HG03025 (cell line): ENCODE data around the gene NFATC2.
"Not testable (repeated sequence)": the region's sequence is repeated elsewhere in the genome, so short reads cannot be mapped to it uniquely, and the experiment has no call there.

ENCODE experiments used
- ATAC-seq: cut with Tn5 transposase; IDR thresholded peaks from one replicate; pipeline ENCODE4 v1.9.1; 2021; ENCODE audit warnings: mild to moderate bottlenecking, moderate library complexity; ENCODE audit not compliant: unreplicated experiment, low FRiP score

The NFATC2 gene

DNA sequence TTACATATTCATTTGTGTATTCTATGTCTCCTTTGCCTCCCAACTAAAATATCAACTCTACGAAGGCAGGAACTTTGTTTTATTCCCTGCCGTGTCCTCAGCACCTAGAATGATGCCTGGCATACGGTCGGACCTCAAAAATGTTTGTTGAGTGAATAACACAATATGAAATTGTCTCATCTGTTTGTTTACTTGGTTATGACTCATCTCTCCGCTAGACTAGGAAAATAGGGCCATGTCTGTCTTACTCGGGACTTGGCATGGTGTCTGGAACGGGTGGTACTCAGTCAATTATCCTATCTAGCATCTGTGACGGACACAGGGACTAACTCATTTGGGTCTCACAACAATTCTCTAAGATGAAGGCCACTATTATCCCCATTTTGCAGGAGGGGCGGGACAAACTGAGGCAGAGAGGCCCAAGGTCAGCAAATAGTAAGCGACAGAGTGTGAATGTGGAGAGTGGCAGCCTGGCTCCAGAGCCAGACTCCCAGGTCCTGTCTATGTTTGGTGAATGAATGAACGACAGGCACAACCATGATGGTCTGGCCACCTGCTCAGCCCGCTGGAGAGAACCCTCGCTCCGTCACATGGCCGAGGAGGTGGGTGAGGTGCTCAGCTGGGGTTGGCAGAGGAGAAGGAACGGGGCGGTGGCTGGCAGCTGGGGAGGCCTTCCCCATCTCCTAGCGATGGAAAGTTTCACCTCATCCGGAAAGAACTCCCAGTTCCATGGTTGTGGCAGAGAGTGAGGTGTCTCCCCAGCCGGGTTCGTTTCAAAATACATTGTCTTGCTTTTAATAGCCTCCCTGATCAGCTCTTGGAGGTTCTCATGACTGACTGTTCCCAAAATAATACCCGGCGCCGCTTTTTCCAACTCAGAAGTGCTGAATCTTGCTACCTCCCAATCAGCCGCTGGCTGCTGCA lies 27.6 kb upstream of the NFATC2 start:
- ATAC-seq, result no peak

DNA sequence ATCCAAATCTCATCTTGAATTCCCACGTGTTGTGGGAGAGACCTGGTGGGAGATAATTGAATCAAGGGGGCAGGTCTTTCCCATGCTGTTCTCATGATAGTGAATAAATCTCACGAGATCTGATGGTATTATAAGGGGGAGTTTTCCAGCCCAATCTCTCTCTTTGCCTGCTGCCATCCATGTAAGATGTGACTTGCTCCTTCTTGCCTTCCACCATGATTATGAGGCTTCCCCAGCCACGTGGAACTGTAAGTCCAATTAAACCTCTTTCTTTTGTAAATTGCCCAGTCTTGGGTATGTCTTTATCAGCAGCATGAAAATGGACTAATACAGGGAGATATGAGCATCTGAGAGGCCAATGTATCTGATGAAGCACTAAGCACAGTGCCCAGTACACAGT lies 26.0 kb upstream of the NFATC2 start:
- ATAC-seq, result not testable (repeated sequence)

DNA sequence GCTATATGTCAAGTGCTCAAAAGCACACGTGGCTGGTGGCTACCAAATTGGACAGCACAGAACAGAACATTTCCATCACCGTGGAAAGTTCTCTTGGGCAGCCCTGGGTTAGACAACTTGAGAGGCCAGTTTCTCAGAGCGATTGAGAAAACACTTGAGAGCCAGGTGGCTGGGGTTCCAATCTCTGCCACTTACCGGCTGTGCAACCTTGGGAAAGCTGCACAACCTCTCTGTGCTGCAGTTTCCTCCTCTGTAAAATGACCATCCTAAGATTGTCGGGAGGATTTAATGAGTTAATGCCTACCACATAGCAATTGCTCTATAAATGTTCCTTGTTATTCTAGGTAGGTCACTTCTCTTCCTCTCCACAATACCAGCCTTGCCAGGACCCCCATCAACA lies 25.1 kb upstream of the NFATC2 start:
- no peak for ATAC-seq

DNA sequence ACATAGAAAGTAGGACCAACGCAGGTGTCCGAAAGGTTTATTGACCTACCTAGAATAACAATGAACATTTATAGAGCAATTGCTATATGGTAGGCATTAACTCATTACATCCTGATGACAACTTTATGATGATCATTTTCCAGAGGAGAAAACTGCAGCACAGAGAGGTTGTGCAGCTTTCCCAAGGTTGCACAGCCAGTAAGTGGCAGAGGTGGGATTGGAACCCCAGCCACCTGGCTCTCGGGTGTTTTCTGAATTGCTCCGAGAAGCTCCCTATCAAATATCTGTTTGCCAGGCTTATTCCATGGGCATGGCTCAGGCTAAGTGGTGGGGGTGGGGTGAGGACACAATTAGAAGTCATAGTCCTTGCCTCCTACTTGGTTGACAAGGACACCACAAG lies 24.1 kb upstream of the NFATC2 start:
- no peak for ATAC-seq

DNA sequence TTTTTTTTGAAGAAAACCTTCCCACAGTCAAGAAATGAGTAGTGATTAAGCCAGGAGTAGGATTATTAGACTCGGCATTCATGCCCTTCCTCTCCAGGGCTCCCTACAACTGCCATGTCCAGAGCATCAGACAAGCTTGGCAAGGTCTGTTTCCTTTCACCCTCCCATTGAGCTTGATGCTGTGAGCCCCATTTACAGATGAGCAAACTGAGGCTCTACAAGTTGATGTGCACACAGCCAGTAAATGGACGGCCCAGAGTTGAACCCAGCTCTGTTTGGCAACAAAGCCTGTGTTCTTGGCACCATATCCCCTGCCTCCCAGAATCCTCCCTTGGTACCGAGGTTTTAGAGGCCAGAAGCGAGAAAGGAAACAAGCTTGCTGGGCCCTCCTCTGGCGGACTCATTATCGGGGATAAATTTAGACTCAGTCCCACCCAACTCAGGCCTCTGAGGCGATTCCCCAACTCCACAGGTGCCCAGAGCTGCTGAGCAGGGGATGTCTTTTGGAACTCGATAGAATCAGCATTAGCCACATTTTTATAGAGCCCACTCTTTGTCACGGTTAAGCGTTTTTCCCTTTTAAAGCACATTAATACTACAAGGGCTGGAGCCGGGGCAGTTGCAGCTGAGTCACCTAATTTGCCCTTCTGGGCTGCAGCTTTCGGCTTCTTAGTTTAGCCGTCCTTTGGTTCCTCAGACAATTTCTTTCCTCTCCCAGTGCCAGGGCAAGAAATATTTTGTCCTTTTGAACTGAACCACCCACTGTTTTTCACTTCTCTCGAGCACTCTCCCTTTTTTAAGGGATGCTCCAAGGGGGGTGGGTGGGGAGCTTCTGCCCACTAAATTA lies 23.0 kb upstream of the NFATC2 start:
- ATAC-seq, result no peak

DNA sequence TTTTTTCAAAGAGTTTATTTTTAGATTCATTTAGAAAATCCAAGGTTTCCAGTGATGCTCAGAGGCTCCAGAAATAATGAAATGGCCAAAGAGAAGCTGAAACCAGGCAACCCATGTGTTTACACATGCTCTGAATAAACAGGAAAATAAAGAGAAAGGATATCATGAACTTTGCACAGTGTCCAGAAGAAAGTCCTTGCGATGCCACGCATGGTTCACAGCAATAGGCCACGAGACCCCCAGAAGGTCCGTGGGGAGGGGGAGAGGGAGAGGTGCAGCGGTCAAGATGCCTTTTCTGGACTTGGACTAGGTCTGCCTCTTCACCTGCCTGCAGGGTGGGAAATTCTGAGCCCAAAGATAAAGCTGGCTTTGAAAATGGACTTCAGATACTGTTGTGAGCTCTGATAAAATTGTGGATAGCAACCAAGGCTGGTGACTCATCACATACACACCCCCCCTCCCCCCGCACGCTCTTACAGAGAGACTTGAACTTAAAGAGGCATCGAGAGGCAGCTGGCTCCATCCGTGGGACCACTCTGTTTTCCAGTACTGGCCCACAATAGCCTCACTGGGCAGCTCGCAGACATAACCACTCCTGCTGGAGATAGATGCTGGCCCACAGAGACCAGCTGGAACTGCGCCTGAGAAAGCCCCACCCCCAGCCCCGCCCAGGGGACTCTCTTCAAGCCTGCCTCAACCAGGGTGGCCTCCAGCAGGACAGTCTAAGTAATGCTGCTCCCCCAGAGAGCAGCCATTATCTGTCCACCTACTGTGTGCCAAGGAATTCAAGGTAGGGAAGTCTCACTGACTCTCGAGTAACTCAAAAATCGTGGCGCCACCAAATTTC lies 21.2 kb upstream of the NFATC2 start:
- no peak for ATAC-seq

DNA sequence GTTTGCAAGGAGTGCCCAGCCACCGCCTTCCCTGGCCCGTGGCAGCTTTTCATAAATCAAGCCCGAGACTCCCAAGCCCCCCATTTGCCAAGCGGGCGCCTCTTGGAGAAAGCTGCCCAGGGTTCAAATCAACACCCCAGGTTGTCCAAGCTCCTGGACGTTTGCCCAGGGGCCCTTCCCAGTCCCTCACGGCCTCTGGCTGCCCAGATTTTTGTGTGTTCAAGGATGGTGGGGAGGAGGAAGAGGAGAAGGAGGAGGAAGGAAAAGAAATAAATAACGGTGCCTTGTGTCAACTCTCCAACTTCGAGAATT lies 20.6 kb upstream of the NFATC2 start:
- no peak for ATAC-seq

DNA sequence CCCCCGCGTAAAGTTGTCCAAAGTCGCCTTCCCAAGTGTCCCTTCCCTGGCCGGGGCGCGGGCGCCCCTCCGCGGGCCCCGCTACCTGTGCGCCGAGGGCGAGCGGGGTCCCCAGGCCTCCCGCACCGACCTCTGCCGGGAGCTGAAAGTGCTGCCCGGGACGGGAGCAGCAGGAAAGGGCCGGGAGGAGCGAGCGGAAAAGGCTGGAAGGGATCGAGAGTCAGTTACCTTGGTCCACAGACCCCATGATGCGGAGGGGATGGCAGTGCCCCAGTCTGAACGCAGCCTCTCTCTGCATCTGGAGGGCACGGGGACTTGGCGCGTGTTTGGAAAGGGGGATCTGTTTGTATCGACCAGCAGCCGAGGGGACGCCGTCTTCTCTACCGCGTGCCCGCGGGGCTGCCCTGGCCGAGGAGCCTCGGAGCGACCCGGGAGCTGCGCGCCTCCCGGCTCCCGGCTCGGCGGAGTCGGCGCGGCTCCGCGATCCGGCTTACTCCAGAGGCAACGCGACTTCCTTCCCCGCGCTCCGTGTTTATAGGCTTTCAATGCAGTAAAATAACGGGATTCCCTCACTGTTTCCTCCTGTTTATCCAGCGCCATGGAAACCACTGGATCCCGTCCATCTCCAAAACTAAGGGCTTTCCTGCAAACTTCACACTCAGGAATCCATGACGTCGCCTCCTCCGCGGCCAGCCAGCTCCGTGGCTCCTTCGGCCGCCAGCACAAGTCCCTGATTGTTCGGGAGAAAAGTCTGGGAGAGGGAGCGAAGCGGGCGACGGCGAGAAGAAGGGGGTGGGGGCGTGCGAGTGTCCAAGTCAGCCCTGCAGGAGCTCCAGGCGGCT lies 20.0 kb upstream of the NFATC2 start:
- ATAC-seq, result no peak

DNA sequence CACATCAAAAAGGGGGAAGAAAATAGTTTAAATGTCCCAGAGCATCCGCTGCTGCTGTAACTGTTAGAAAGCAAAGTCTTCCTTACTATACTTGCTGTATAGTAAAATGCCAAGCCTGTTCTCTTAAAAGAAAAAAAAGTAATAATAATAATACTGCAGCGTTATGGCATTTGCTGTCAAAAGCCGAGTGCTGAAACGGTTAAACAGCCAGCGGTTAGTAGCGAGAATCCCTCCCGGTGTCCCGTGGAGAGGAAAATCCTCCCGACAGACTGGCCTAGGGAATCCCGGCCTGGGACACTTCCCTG lies 19.5 kb upstream of the NFATC2 start:
- no peak for ATAC-seq

DNA sequence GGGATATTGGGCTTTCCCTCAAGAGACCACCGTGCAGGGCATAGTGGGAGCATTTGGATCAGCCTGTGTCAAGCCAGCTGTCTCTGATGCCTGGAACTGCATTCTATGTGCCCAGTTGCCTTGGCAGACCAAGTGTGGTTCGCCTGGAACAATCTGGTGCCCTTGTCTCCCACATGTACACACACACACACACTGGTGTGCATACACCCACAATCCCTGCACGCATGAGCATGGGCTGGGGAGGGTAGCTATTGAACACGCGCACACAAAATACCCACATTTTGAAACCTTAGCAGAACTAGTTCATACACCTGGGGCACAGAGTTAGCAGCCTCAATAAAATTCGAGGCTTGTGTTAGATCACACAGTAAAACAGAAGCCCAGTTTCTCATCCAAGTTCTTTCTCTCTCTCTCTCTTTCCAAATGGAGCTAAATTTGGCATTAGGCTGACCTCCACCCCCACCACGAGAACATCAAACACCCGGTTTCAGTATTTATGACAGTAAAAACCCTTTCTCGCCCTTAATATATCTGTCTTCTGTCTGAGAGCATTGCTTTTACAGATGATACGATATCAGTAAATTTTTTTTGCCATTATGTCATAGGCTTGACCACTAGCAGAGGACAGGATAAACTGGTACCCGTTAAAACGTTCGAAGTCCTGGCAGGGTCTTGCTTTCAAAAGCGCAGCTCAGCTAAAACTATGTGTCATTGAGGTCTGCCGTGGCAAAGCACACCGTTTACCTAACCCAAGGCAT lies 18.2 kb upstream of the NFATC2 start:
- no peak for ATAC-seq

DNA sequence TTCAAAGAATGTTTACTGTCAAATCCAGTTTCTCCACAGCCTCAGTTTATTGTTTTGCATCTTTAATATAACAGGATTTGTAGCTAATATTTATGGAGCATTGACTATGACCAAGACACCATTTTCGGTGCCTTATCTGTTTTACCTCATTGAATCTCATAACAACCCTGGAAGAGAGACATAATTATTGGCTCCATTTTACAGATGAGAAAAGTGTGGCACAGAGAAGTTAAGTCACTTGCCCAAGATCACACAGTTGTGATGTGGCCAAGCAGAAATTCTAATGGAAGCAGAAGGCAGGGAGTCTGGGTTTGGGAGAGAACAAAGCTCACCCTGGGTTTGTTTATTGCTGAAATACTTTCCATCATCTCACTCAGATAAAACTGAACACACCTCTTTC lies 17.5 kb upstream of the NFATC2 start:
- ATAC-seq, result no peak

DNA sequence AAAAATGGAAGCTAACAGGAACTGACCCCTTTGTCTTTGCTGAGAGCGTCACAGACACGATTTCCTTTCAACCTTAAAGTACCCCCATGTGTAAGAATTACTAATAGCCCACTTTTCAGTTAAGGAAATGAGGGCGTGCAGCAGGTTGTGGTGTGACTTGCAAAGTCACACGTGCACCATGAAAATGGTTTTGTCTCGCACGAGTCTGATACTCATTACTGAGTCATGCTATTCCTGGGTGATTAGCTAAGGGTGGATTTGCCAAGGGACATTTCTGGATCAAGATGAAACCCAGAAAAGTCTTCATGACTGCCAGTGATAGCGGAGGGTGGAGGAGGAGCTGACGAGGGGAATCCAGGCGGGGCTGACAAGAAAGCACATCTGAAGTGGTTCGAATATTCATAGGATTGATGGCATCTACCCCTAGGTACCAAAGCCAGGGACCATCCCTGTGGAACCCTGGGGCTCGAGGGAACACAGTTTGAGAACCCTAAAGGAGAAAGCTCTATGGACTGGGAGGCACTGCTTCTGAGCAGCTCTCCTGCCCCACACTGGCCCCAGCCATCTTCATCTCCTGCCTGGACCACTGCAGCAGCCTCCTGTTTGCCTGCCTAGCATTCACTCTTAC lies 12.1 kb upstream of the NFATC2 start:
- no peak for ATAC-seq

DNA sequence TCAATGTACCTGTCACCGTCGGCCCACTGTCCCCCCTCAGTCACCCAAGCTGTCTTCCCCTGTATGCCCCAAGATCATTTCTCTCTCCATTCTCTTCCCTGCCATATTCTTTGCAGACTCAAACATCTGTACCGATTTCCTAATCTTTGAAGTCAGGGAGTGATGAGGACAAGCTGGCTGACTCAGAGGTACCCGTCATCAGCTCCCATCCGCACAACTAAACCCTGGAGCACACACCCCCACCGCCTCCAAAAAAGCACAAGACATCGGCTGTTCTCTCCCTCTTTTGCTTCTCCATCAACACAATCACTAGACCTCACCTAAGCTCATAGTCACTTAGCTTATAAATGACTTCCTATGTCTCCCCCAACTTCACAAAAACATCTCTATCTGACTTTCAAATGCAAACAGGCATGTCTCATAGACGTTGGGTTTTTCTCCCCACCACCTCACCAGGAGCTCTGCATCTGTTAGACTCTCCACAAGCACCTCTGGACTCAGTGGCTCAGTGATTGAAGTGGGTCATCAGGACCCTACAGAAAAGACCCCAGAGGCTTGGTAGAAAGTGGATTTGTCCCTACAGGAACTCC lies 11.5 kb upstream of the NFATC2 start:
- no peak for ATAC-seq

DNA sequence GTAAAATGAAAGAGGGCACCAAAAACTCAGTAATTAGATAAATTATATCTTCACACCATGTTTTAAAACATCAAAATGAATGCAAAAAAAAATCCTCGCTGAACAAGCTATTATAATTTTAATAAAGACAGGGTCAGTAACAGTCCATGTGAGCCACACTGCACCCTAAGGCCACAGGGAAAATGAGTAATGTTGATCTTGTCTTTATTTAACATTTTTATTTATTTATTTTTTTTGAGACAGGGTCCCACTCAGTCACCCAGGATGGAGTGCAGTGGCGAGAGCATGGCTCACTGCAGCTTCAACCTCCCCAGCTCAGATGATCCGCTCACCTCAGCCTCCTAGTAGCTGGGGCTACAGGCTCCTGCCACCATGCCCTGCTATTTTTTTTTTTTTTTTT lies 8.7 kb upstream of the NFATC2 start:
- no peak for ATAC-seq

DNA sequence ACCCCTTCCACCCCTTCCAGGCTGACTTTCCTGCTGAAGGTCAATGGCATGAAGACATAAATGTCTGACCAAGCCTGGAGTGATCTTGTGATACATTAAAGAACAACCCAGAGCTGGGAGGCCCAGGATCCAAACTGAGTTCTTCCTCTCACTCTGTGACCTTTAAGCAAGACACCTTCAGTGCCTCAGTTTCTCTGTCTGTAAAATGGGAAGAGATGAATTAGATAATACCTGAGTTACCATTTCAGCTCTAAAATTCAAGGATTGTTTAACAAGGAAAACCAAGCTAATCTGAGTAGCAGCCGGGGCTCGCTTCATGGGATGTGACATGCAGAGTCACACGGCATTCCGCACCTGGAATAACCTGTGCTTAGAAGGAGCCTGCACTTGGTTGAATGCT lies 7.0 kb upstream of the NFATC2 start:
- no peak for ATAC-seq

DNA sequence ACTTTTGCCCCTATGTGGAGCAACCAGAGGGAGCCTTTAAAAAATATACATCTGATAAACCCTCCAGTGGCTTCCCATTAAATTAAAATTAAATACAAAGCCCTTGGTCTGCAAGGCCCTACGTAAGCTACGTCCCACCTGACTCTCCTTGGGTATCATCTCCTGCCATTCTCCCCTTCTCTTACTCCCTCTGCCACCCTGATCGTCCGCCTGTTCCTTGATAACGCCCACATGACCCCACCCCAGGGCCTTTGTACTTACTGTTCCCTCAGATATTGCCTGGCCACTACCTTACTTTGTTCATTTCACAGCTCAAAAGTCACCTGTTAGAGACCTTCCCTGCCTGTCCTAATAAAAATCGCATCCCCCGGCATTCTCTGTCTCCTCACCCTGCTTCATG lies 5.4 kb upstream of the NFATC2 start:
- ATAC-seq, result no peak

DNA sequence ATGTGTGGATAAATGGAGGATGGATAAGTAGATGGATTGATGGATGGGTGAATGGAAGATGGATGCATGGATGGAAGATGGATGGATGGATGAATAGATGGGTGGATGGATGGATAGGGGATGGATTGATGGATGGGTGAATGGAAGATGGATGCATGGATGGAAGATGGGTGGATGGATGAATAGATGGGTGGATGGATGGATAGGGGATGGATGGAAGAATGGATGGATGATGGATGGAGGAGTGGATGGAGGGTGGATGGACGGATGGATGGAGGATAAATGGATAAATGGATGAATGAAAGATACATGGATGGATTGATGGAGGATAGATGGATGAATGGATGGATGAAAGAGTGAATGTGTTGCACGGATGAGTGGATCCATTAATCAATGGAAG lies 3.0 kb upstream of the NFATC2 start:
- no peak for ATAC-seq

DNA sequence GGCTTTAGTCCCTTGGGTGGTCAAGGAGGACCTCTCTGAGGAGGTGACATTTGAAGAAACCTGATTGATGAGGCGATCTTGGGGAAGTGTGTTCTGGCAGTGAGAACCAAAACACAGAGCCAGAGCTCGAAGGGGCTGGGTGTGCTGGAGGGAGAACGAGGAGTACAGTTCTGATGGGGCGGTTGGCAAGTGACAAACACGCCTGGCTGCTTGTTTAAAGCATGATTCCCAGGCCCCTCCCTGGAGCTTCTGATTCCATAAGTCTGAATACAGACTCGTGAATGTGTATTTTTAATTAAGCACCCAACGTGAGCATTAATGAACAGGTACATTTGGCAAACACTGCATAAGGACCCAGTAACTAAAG lies 886 bp upstream of the NFATC2 start:
- no peak for ATAC-seq

DNA sequence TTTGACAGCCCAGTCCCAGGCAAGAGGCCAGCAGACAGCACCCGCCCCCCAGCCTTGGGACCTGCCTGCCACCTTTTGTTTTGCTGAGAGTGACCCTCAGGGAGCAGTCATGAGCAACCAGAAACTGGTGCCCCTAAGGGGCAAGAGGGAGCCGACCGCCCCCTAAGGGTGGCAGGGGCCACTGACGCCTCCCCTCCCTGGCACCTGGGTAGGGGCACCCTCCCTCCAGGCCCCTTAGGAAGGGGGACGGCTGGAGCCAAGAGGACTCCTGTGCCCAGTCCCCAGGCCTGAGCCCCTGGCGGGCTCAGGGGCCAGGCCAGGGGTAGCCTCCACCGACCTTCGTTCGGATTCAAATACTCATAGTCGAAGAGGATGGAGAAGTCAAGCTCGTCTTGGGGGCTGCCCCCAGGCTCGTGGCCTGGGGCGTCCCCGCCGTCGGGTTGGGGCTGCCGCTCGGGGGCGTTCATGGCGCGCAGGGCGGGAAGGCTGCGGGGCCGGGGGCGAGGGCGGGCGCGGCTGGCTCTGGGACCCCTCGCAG lies 417 bp downstream of the NFATC2 start:
- no peak for ATAC-seq
